Kidney (tissue), 14 donors: ENCODE data around the gene GRIA1. TPM values are rescaled to one million over a fixed set of nuclear protein-coding genes. Genes with fewer than 3 reads are reported as not detected.
A peak's percentile ranks its signal among the peaks of the same experiment; 100 is the strongest.

Experiments used
- DNase-seq, 5 donors: peaks; one replicate each; pipeline ENCODE4 v3.0.0-alpha.2; 2013 to 2020
- FAIRE-seq: peaks from 2 replicates; lab custom pipeline; 2012; peaks lifted over from hg19 to GRCh38; lab: Jason Lieb, UNC
- H3K27ac ChIP-seq, 2 donors: one replicate each; pipeline ENCODE4 v1.7.0; 2013; ENCODE audit warnings: low read depth in 2 of 2, low read length in 2 of 2, inconsistent platforms in 1 of 2
- H3K27me3 ChIP-seq: one replicate; pipeline ENCODE4 v1.7.1; 2013; ENCODE audit warnings: low read length, inconsistent platforms; ENCODE audit not compliant: control insufficient read depth, insufficient read depth
- H3K36me3 ChIP-seq, 3 donors: one replicate each; pipeline versions ENCODE4 v1.7.0 to v1.7.1; 2013; ENCODE audit warnings: low read length in 3 of 3, control low read depth in 1 of 3, inconsistent platforms in 1 of 3; ENCODE audit not compliant: insufficient read depth in 3 of 3, control insufficient read depth in 2 of 3
- H3K4me1 ChIP-seq, 3 donors: one replicate each; pipeline versions ENCODE4 v1.7.0 to v1.7.1; 2013; ENCODE audit warnings: low read length in 3 of 3, inconsistent platforms in 1 of 3, low read depth in 1 of 3; ENCODE audit not compliant: control insufficient read depth in 2 of 3, insufficient read depth in 2 of 3
- H3K4me3 ChIP-seq, 3 donors: one replicate each; pipeline versions ENCODE4 v1.7.0 to v1.8.1; 2013; ENCODE audit warnings: low read length in 3 of 3, control low read depth in 1 of 3, inconsistent platforms in 1 of 3
- H3K9ac ChIP-seq, 3 donors: one replicate each; pipeline versions ENCODE4 v1.7.0 to v1.7.1; 2013; ENCODE audit warnings: low read length in 3 of 3, control low read depth in 1 of 3, inconsistent platforms in 1 of 3
- H3K9me3 ChIP-seq, 3 donors: one replicate each; pipeline versions ENCODE4 v1.7.0 to v1.7.1; 2013; ENCODE audit warnings: low read length in 3 of 3, control low read depth in 1 of 3, inconsistent platforms in 1 of 3; ENCODE audit not compliant: control insufficient read depth in 2 of 3, insufficient read depth in 1 of 3
- CTCF ChIP-seq: IDR thresholded peaks from 3 replicates; pipeline ENCODE4 v1.5.1; 2012; ENCODE audit warnings: mild to moderate bottlenecking, moderate library complexity, borderline replicate concordance; ENCODE audit not compliant: insufficient read depth; ENCODE audit errors: extremely low read depth
- intact Hi-C: fragments of 100-400 bp; cut with DNase I; formaldehyde crosslinking; loops from one replicate; pipeline ENCODE4 v1.11.1; 2022
- polyA plus RNA-seq: library from polyadenylated mRNA; stranded (reverse); fragments of 350-450 nt; fragmentation: Illumina TruSeq; extraction: RNeasy Lipid Tissue Mini Kit (QIAGEN cat#74804); gene quantifications from one replicate; pipeline ENCODE4 v1.2.3, GENCODE V29; 2014; ENCODE audit warnings: low read depth, low replicate concordance; ENCODE audit not compliant: insufficient read depth
- total RNA-seq: library from RNA; stranded (reverse); fragmentation: NEBNext Ultra II Directional; extraction: Animal tissue kit (Norgen Biotek cat#: 25700); gene quantifications from one replicate; pipeline ENCODE4 v1.2.1, GENCODE V29; 2021
- donor health status: control.
- donor health status: control.
- donor health status: control.
- donor health status: control.
- donor health status: control.
- donor health status: DM: yes; HTN: yes; CAD: no.
- donor health status: Normal renal cell carcinoma (clear cell type).

The GRIA1 gene
- total and polyA plus RNA-seq, 2 donors from 2014 or later = 0.50 TPM; not detected in 1

- TF ChIP-seq CTCF = no peak
- DNase-seq = no peak
- no peaks in the 10 kb centered on the region for H3K9me3 ChIP-seq
- intact Hi-C loops = no loop called here
- H3K27ac ChIP-seq = no peak overlapping the region
- H3K4me1 ChIP-seq = no peaks in the 10 kb centered on the region
- no peak for FAIRE-seq
- H3K36me3 ChIP-seq = no peaks in the 10 kb centered on the region
- H3K9ac ChIP-seq = no peak overlapping the region
- H3K27me3 ChIP-seq = no peaks in the 10 kb centered on the region
- no peak overlapping the region for H3K4me3 ChIP-seq
Observed at GRCh38 chr5:153670101-153670500, 179.6 kb downstream of the GRIA1 start.

- Histone ChIP-seq H3K27ac (no peak overlapping the region), H3K27me3 (no peaks in the 10 kb centered on the region), H3K36me3 (no peaks in the 10 kb centered on the region), H3K4me1 (no peaks in the 10 kb centered on the region), H3K9ac (no peak overlapping the region), H3K4me3 (no peak overlapping the region), H3K9me3 (no peaks in the 10 kb centered on the region)
- intact Hi-C loops = no loop called here
- TF ChIP-seq CTCF = no peak
- DNase-seq (no peak), FAIRE-seq (no peak)
Observed at GRCh38 chr5:153671653-153672346, 181.3 kb downstream of the GRIA1 start.

- DNase-seq (peak in 1 of 5 donors; percentile 13), FAIRE-seq (no peak)
- TF ChIP-seq CTCF = no peak
- no peak overlapping the region for H3K27ac ChIP-seq
- no peaks in the 10 kb centered on the region for H3K9me3 ChIP-seq
- no peaks in the 10 kb centered on the region for H3K27me3 ChIP-seq
- no peak overlapping the region for H3K9ac ChIP-seq
- H3K36me3 ChIP-seq = no peaks in the 10 kb centered on the region
- intact Hi-C loops = no loop called here
- no peaks in the 10 kb centered on the region for H3K4me1 ChIP-seq
- no peak overlapping the region for H3K4me3 ChIP-seq
Observed at GRCh38 chr5:153672347-153673090, 182.0 kb downstream of the GRIA1 start.
